HepG2 (cell line): Measurements from ENCODE around the gene MAN2A2. TPM values are rescaled to one million over a fixed set of nuclear protein-coding genes. Genes with fewer than 3 reads are reported as not detected.

Source experiments
- DMAP1 ChIP-seq: IDR thresholded peaks from 2 replicates; pipeline ENCODE4 v1.6.1; 2016
- FOXK1 ChIP-seq: sonication (generic); formaldehyde crosslinking; IDR thresholded peaks from 2 replicates; pipeline ENCODE4 v1.4.0; 2020; ENCODE audit warnings: low read depth, missing genetic modification reagents, borderline replicate concordance
- FOXP1 ChIP-seq, 2 experiments: fragments of 450-650 bp in 1 of 2; IDR thresholded peaks; 2 replicates each; pipeline ENCODE4 v1.6.1; 2017 to 2018; ENCODE audit warnings: antibody characterized with exemption in 1 of 2
- GABPB1 ChIP-seq: IDR thresholded peaks from 2 replicates; pipeline ENCODE4 v1.6.1; 2016; ENCODE audit warnings: mild to moderate bottlenecking, missing genetic modification reagents, moderate library complexity, missing compliant biosample characterization
- HDAC2 ChIP-seq: sonication (generic); formaldehyde crosslinking; IDR thresholded peaks from 2 replicates; pipeline ENCODE4 v1.4.0; 2020; ENCODE audit warnings: missing genetic modification reagents
- LCORL ChIP-seq, 2 experiments: fragments of 450-650 bp in 1 of 2; sonication (generic) in 1 of 2; formaldehyde crosslinking in 1 of 2; IDR thresholded peaks; 2 replicates each; pipeline versions ENCODE4 v1.5.0 to v1.6.1; 2017 to 2020; ENCODE audit warnings: antibody characterized with exemption in 1 of 2, missing genetic modification reagents in 1 of 2
- MIER3 ChIP-seq: IDR thresholded peaks from 2 replicates; pipeline ENCODE4 v1.6.1; 2016; ENCODE audit warnings: missing compliant biosample characterization, borderline replicate concordance
- SATB2 ChIP-seq: sonication (generic); formaldehyde crosslinking; IDR thresholded peaks from 2 replicates; pipeline ENCODE4 v1.5.0; 2020; ENCODE audit warnings: missing genetic modification reagents
- ZEB1 ChIP-seq: IDR thresholded peaks from 2 replicates; pipeline ENCODE4 v1.6.1; 2012; ENCODE audit warnings: mild to moderate bottlenecking, low read depth, inconsistent platforms; ENCODE audit not compliant: insufficient replicate concordance
- ZFP62 ChIP-seq: sonication (generic); formaldehyde crosslinking; IDR thresholded peaks from 2 replicates; pipeline ENCODE4 v1.4.0; 2020; ENCODE audit warnings: missing genetic modification reagents
- ZFY ChIP-seq: sonication (generic); formaldehyde crosslinking; IDR thresholded peaks from 2 replicates; pipeline ENCODE4 v1.4.0; 2020; ENCODE audit warnings: missing genetic modification reagents
- ZNF138 ChIP-seq: sonication (generic); formaldehyde crosslinking; IDR thresholded peaks from 2 replicates; pipeline ENCODE4 v1.5.0; 2020; ENCODE audit warnings: mild to moderate bottlenecking, low read depth, missing genetic modification reagents
- ZNF160 ChIP-seq: sonication (generic); formaldehyde crosslinking; IDR thresholded peaks from 2 replicates; pipeline ENCODE4 v1.8.0; 2022; ENCODE audit warnings: mild to moderate bottlenecking, inconsistent platforms, missing genetic modification reagents
- ZNF724P ChIP-seq: sonication (generic); formaldehyde crosslinking; IDR thresholded peaks from 2 replicates; pipeline ENCODE4 v1.8.0; 2022; ENCODE audit warnings: missing genetic modification reagents, borderline replicate concordance
- ZSCAN22 ChIP-seq: sonication (generic); formaldehyde crosslinking; IDR thresholded peaks from 2 replicates; pipeline ENCODE4 v1.4.0; 2020; ENCODE audit warnings: mild to moderate bottlenecking, missing genetic modification reagents
- polyA plus RNA-seq, 8 experiments: library from polyadenylated mRNA; depleted of rRNA in 3 of 8; stranded (reverse) in 7 of 8; unstranded in 1 of 8; fragments of >200 nt; fragmentation: Illumina TruSeq in 4 of 8; extraction: Trizol in 4 of 8; gene quantifications; 2 replicates each; pipeline versions ENCODE4 v1.2.1 to v1.2.3, GENCODE V29; 2011 to 2016; ENCODE audit warnings: low read depth in 4 of 8, missing spikeins in 1 of 8, mixed read lengths in 1 of 8; ENCODE audit not compliant: insufficient read depth in 1 of 8
- total RNA-seq, 5 experiments: library from RNA; depleted of rRNA; stranded (reverse); fragments of >200 nt; fragmentation: Illumina TruSeq; extraction: Trizol; gene quantifications; 2 replicates each; pipeline ENCODE4 v1.2.3, GENCODE V29; 2016; ENCODE audit warnings: low read depth in 1 of 5
- TF ChIP-seq, protein P1 (sequence below): sonication (generic); formaldehyde crosslinking; IDR thresholded peaks from 2 replicates; pipeline ENCODE4 v1.4.0; 2020; ENCODE audit warnings: low read depth, missing genetic modification reagents
- TF ChIP-seq, protein P2 (sequence below): sonication (generic); formaldehyde crosslinking; IDR thresholded peaks from 2 replicates; pipeline ENCODE4 v1.8.0; 2022; ENCODE audit warnings: mild to moderate bottlenecking, missing genetic modification reagents, moderate library complexity
- TF ChIP-seq, protein P3 (sequence below): conservative IDR thresholded peaks from 2 replicates; pipeline ENCODE4 v1.6.1; 2018; ENCODE audit warnings: missing genetic modification reagents
- TF ChIP-seq, protein P4 (sequence below): sonication (generic); formaldehyde crosslinking; IDR thresholded peaks from 2 replicates; pipeline ENCODE4 v1.4.0; 2020; ENCODE audit warnings: missing genetic modification reagents, borderline replicate concordance
- TF ChIP-seq, protein P5 (sequence below): sonication (generic); formaldehyde crosslinking; IDR thresholded peaks from 2 replicates; pipeline ENCODE4 v1.5.0; 2020; ENCODE audit warnings: missing genetic modification reagents

MAN2A2 gene
- total and polyA plus RNA-seq, 2 of the 13 experiments (the other 11 are each of a cell fraction or from before 2014, with no cell fraction given) = 17.5 to 51.5 TPM

DNA sequence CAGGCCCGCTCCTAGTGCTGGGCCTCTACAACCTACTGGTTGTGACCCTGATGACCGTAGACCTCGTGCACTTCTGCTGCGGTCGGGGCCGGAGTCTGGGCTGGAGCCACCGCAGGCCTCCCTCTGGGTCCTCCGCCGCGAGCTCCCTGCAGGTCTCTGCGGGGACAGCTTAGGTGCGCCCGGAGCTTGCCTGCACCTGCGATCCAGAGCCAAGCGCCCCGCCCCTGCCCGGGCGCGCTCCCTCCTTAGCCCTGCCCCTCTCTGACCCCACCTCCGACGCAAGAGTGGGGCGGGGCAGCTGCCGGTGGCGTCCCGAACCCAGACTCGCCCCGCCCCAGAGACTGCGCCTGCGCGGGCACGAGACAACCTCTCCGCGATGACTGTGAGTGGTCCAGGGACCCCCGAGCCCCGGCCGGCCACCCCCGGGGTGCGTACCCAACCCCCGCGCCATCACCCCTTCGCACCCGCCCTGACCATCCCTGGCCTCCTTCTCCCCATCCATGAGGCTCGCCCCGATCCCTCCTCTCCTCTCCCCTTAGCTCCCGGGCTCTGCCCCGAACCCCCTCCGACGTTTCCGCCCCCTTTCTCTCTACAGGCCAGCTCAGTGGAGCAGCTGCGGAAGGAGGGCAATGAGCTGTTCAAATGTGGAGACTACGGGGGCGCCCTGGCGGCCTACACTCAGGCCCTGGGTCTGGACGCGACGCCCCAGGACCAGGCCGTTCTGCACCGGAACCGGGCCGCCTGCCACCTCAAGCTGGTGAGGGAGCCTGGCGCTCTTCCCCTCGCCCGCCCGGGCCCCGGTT, 32.0 kb downstream of the MAN2A2 start, which contains the start of gene UNC45A (continued):
- TF ChIP-seq FOXK1 (CRISPR knock-in tag) (peak; percentile 27; the same call in 1 of the 2 replicates), SATB2 (CRISPR knock-in tag) (no peak), ZEB1 (peak; percentile 87), ZFY (CRISPR knock-in tag) (peak; percentile 81), GABPB1 (peak; percentile 73), ZSCAN22 (CRISPR knock-in tag) (no peak), ZNF160 (CRISPR knock-in tag) (0 out of 2 replicates have a peak, but pooled peaks have one; percentile 11), ZNF724P (CRISPR knock-in tag) (peak; percentile 61; the same call in 1 of the 2 replicates), MIER3 (peak; percentile 38; the same call in 1 of the 2 replicates), ZNF138 (CRISPR knock-in tag) (peak; percentile 16; the same call in 1 of the 2 replicates), ZFP62 (CRISPR knock-in tag) (no peak), FOXP1 (IDR thresholded peaks at IDR 0.05) (no peak), FOXP1 (CRISPR knock-in tag; IDR thresholded peaks at IDR 0.05) (no peak), HDAC2 (CRISPR knock-in tag) (peak; percentile 39; the same call in 1 of the 2 replicates), DMAP1 (CRISPR knock-in tag) (peak; percentile 34; the same call in 1 of the 2 replicates), LCORL (IDR thresholded peaks at IDR 0.05) (no peak), LCORL (CRISPR knock-in tag; IDR thresholded peaks at IDR 0.05) (peak; percentile 35; the same call in 1 of the 2 replicates)
- TF ChIP-seq, protein P1, sequence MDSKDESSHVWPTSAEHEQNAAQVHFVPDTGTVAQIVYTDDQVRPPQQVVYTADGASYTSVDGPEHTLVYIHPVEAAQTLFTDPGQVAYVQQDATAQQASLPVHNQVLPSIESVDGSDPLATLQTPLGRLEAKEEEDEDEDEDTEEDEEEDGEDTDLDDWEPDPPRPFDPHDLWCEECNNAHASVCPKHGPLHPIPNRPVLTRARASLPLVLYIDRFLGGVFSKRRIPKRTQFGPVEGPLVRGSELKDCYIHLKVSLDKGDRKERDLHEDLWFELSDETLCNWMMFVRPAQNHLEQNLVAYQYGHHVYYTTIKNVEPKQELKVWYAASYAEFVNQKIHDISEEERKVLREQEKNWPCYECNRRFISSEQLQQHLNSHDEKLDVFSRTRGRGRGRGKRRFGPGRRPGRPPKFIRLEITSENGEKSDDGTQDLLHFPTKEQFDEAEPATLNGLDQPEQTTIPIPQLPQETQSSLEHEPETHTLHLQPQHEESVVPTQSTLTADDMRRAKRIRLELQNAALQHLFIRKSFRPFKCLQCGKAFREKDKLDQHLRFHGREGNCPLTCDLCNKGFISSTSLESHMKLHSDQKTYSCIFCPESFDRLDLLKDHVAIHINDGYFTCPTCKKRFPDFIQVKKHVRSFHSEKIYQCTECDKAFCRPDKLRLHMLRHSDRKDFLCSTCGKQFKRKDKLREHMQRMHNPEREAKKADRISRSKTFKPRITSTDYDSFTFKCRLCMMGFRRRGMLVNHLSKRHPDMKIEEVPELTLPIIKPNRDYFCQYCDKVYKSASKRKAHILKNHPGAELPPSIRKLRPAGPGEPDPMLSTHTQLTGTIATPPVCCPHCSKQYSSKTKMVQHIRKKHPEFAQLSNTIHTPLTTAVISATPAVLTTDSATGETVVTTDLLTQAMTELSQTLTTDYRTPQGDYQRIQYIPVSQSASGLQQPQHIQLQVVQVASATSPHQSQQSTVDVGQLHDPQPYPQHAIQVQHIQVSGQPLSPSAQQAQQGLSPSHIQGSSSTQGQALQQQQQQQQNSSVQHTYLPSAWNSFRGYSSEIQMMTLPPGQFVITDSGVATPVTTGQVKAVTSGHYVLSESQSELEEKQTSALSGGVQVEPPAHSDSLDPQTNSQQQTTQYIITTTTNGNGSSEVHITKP (CRISPR knock-in tag) = no peak
- TF ChIP-seq, protein P2, sequence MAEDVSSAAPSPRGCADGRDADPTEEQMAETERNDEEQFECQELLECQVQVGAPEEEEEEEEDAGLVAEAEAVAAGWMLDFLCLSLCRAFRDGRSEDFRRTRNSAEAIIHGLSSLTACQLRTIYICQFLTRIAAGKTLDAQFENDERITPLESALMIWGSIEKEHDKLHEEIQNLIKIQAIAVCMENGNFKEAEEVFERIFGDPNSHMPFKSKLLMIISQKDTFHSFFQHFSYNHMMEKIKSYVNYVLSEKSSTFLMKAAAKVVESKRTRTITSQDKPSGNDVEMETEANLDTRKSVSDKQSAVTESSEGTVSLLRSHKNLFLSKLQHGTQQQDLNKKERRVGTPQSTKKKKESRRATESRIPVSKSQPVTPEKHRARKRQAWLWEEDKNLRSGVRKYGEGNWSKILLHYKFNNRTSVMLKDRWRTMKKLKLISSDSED (CRISPR knock-in tag) = no peak
- TF ChIP-seq, protein P3, sequence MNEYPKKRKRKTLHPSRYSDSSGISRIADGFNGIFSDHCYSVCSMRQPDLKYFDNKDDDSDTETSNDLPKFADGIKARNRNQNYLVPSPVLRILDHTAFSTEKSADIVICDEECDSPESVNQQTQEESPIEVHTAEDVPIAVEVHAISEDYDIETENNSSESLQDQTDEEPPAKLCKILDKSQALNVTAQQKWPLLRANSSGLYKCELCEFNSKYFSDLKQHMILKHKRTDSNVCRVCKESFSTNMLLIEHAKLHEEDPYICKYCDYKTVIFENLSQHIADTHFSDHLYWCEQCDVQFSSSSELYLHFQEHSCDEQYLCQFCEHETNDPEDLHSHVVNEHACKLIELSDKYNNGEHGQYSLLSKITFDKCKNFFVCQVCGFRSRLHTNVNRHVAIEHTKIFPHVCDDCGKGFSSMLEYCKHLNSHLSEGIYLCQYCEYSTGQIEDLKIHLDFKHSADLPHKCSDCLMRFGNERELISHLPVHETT (CRISPR knock-in tag) = no peak
- TF ChIP-seq, protein P4, sequence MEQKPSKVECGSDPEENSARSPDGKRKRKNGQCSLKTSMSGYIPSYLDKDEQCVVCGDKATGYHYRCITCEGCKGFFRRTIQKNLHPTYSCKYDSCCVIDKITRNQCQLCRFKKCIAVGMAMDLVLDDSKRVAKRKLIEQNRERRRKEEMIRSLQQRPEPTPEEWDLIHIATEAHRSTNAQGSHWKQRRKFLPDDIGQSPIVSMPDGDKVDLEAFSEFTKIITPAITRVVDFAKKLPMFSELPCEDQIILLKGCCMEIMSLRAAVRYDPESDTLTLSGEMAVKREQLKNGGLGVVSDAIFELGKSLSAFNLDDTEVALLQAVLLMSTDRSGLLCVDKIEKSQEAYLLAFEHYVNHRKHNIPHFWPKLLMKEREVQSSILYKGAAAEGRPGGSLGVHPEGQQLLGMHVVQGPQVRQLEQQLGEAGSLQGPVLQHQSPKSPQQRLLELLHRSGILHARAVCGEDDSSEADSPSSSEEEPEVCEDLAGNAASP (CRISPR knock-in tag) = no peak; the same call in 1 of the 2 replicates
- TF ChIP-seq, protein P5, sequence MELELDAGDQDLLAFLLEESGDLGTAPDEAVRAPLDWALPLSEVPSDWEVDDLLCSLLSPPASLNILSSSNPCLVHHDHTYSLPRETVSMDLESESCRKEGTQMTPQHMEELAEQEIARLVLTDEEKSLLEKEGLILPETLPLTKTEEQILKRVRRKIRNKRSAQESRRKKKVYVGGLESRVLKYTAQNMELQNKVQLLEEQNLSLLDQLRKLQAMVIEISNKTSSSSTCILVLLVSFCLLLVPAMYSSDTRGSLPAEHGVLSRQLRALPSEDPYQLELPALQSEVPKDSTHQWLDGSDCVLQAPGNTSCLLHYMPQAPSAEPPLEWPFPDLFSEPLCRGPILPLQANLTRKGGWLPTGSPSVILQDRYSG = 0 out of 2 replicates have a peak, but pooled peaks have one; percentile 9
